Progenitor cell of endocrine pancreas (in vitro differentiated cells): ENCODE measurements around the gene SERPINA10. TPM values are rescaled to one million over a fixed set of nuclear protein-coding genes. Genes with fewer than 3 reads are reported as not detected.
A peak's percentile ranks its signal among the peaks of the same experiment; 100 is the strongest.

Experiments used
- DNase-seq: peaks from one replicate; pipeline ENCODE4 v3.0.0; 2021; ENCODE audit warnings: low spot score; ENCODE audit not compliant: unreplicated experiment
- H3K27ac Mint-ChIP-seq: 2 replicates; pipeline ENCODE4 v1.8.0; 2021; ENCODE audit warnings: mild to moderate bottlenecking, moderate library complexity, mixed read lengths
- H3K27me3 Mint-ChIP-seq: 2 replicates; pipeline ENCODE4 v1.8.0; 2021; ENCODE audit warnings: mixed read lengths
- H3K36me3 Mint-ChIP-seq: 2 replicates; pipeline ENCODE4 v1.8.0; 2022; ENCODE audit warnings: mixed read lengths; ENCODE audit not compliant: insufficient read depth
- H3K4me1 Mint-ChIP-seq: 2 replicates; pipeline ENCODE4 v1.8.0; 2021; ENCODE audit warnings: low read depth, mixed read lengths
- H3K4me3 Mint-ChIP-seq: 2 replicates; pipeline ENCODE4 v1.8.0; 2021; ENCODE audit warnings: low read depth, mild to moderate bottlenecking, moderate library complexity, mixed read lengths
- H3K9me3 Mint-ChIP-seq: 2 replicates; pipeline ENCODE4 v1.8.0; 2021; ENCODE audit warnings: low read depth, mixed read lengths
- long read RNA-seq: library from polyadenylated mRNA; unstranded; transcript quantifications from one replicate; pipeline ENCODE4 v2.0.0, GENCODE V29; 2020
- total RNA-seq: library from RNA; stranded (reverse); gene quantifications from 2 replicates; pipeline ENCODE4 v1.2.1, GENCODE V29; 2021
- TF ChIP-seq, protein P1 (sequence below): fragments of 200-600 bp; sonication (generic); IDR thresholded peaks from one replicate; pipeline ENCODE4 v1.5.0; 2021; ENCODE audit warnings: antibody characterized with exemption, mild to moderate bottlenecking; ENCODE audit not compliant: unreplicated experiment

Gene SERPINA10, protein sequence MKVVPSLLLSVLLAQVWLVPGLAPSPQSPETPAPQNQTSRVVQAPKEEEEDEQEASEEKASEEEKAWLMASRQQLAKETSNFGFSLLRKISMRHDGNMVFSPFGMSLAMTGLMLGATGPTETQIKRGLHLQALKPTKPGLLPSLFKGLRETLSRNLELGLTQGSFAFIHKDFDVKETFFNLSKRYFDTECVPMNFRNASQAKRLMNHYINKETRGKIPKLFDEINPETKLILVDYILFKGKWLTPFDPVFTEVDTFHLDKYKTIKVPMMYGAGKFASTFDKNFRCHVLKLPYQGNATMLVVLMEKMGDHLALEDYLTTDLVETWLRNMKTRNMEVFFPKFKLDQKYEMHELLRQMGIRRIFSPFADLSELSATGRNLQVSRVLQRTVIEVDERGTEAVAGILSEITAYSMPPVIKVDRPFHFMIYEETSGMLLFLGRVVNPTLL
- total RNA-seq, result 2.6 and 3.2 TPM in 2 replicates
- long read RNA-seq, full-length matches to known transcripts, result 23 of 25 reads
- long read RNA-seq, partial matches to known transcripts, result 0 of 25 reads
- long read RNA-seq, other reads (novel, unspliced or antisense), result 2 of 25 reads

DNA sequence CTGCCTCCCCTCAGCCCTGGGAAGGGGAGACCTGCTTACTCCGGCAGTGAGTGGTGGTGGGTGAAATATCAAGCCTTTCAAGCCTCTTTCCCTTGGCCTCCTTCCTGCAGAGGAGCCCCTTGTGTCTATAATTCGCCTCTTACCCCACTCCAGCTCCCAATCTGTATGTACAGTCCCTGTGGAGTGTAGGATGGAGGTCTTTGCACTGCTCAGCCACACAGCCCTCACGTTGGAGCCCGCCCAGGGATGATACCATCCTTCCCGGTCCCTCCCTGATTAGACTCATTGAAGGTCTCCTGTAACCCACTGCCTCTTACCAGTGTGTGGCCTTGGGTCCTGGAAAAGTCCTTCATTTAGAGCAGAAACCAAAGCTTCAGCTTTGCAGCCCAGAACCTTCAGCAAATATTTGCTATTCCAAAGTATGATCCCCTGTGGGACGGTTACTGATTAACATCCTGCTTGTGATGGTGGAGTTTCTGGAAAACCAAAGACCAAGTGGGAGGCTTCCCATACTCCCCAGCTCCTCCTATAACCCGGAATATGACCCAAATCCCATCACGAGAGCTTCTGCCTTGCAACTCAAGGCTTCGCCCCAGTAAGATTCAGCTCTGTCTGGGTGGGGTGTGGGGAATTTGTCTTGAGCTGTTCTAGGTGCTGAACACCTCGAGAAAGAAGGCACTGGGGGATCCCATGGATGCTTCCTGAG, at the start of gene SERPINA10:
Gene SERPINA10, minus strand, starts transcription at position 397 of the 706 bp plus-strand sequence. CDS start 2,675 bp downstream, outside the sequence.
- no peak for DNase-seq
- peaks cover 18% of the 10 kb centered on the region for H3K4me1 Mint-ChIP-seq

DNA sequence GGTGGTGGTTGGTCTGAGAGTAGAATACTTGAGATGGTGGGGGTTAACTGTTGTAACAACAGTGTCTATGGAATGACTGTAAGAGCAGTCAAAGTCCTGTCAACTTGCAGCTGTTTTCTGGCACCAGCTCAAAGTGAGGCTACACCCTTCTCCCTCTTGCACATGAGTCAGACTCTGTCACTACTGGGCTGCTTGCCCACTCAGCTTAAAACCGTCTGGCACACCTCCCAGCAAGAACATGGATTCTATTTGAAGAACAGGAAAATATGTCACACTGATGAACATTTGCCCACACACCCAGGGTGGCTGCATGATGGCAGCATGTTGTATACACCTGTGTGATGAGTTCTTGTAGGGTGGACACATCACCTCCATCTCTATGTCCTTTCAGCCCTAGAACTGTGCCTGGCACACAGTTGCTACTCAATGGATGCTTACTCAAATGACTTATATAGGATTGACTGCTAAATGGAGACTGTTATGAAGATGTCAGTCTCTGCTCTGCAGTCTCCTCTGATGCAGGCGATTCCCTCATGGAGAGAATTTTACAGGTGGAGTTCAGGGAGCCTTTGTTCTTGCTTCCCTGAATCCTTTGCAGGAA, 49.4 kb upstream of the SERPINA10 start:
- no peak for DNase-seq
- Mint-ChIP-seq H3K4me1 (peaks cover 4% of the 10 kb centered on the region), H3K9me3 (peaks cover 9% of the 10 kb centered on the region), H3K27me3 (peaks cover 12% of the 10 kb centered on the region), H3K36me3 (no peaks in the 10 kb centered on the region), H3K4me3 (no peak overlapping the region), H3K27ac (no peak overlapping the region)
- TF ChIP-seq, protein P1, sequence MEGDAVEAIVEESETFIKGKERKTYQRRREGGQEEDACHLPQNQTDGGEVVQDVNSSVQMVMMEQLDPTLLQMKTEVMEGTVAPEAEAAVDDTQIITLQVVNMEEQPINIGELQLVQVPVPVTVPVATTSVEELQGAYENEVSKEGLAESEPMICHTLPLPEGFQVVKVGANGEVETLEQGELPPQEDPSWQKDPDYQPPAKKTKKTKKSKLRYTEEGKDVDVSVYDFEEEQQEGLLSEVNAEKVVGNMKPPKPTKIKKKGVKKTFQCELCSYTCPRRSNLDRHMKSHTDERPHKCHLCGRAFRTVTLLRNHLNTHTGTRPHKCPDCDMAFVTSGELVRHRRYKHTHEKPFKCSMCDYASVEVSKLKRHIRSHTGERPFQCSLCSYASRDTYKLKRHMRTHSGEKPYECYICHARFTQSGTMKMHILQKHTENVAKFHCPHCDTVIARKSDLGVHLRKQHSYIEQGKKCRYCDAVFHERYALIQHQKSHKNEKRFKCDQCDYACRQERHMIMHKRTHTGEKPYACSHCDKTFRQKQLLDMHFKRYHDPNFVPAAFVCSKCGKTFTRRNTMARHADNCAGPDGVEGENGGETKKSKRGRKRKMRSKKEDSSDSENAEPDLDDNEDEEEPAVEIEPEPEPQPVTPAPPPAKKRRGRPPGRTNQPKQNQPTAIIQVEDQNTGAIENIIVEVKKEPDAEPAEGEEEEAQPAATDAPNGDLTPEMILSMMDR, result no peak

More for the DNA sequence above, at the start of gene SERPINA10:
- H3K27me3 Mint-ChIP-seq, result no peaks in the 10 kb centered on the region
- peaks cover under 1% of the 10 kb centered on the region for H3K9me3 Mint-ChIP-seq
- H3K27ac Mint-ChIP-seq, result peak within 1 kb of the TSS; percentile 38
- peaks cover under 1% of the 10 kb centered on the region for H3K36me3 Mint-ChIP-seq
- peak within 1 kb of the TSS; percentile 49 for H3K4me3 Mint-ChIP-seq
- TF ChIP-seq, protein P1, result no peak

DNA sequence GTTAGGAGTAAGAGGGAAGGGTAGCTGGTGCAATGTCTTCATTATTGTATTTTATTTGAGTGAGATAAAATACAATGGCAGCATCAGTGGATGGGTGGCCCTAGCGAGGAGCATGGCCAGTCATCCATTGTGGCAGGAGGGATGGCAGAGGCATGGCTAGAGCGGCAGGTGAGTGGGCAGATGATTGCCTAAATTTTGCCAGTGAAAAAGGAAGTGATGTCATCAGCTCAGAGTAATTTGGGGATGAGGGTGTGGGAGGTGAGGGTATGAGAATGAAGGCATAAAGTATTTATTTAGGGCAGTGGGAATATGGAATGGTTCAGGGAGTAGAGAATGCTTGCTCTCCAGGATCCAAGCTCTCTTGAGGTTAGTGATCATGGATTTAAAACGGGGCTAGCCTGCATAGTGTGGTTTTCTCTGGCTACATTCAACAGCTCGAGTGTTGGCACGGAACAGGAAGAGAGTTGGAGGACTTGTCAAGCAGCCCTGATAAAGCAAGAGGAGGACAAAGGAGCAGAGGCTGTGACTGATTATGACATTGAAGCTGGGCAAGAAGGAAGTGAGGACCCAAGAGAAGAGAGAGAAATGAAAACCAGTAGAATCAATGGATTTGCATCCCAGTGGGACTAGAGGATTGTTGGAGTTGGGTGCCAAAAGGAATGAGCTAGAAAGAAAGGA, 48.7 kb upstream of the SERPINA10 start:
- H3K27ac Mint-ChIP-seq, result no peak overlapping the region
- DNase-seq, result no peak
- peaks cover 4% of the 10 kb centered on the region for H3K4me1 Mint-ChIP-seq
- no peaks in the 10 kb centered on the region for H3K36me3 Mint-ChIP-seq
- peaks cover 10% of the 10 kb centered on the region for H3K9me3 Mint-ChIP-seq
- H3K27me3 Mint-ChIP-seq, result peaks cover 12% of the 10 kb centered on the region
- TF ChIP-seq, protein P1, result no peak
- H3K4me3 Mint-ChIP-seq, result no peak overlapping the region

DNA sequence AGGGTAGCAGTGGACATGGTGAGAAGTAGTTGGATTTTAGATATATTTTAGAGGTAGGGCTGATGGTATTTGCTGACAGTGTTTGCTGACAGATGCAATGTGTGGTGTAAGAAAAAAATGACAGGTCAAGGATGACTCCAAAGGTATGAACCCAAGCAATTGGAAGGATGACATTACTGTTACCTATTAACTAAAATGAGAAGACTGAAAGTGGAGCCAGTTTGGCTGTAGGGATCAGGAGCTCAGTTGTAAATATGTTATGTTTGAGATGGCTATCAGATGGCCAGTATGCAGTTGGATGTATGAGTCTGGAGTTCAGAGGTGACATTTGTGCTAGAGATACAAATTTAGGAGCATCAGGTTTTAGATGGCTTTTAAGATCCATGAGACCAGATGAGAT, 47.5 kb upstream of the SERPINA10 start:
- H3K27ac Mint-ChIP-seq, result no peak overlapping the region
- no peaks in the 10 kb centered on the region for H3K36me3 Mint-ChIP-seq
- H3K27me3 Mint-ChIP-seq, result peaks cover 12% of the 10 kb centered on the region
- TF ChIP-seq, protein P1, result no peak
- peaks cover 14% of the 10 kb centered on the region for H3K9me3 Mint-ChIP-seq
- H3K4me3 Mint-ChIP-seq, result no peak overlapping the region
- no peak for DNase-seq
- H3K4me1 Mint-ChIP-seq, result peaks cover 4% of the 10 kb centered on the region
